OCI-LY7 (cell line): ENCODE data around the gene CMTM4. TPM values are rescaled to one million over a fixed set of nuclear protein-coding genes. Genes with fewer than 3 reads are reported as not detected.

Experiments
- BruUV-seq: library from RNA; stranded (reverse); fragments of 400-500 nt; replicated peaks from 2 replicates; lab custom pipeline; 2021; lab: Mats Ljungman, UMichigan
- CTCF ChIA-PET: fragments of 300-600 bp; sonication (Branson Sonifier 250); formaldehyde crosslinking; loops from one replicate; lab custom pipeline; 2022; ENCODE audit warnings: antibody characterized with exemption; ENCODE audit not compliant: unreplicated experiment; lab: Charles Lee
- POLR2A ChIA-PET: fragments of 300-600 bp; sonication (Branson Sonifier 250); formaldehyde crosslinking; loops from one replicate; lab custom pipeline; 2022; ENCODE audit warnings: antibody characterized with exemption; lab: Charles Lee
- DNase-seq: peaks from one replicate; pipeline ENCODE4 v3.0.0-alpha.2; 2015; ENCODE audit warnings: low spot score
- H2AFZ ChIP-seq: fragments of 200-600 bp; sonication (generic), shearing (Covaris generic); 2 replicates; pipeline ENCODE4 v1.6.1; 2014; ENCODE audit warnings: mild to moderate bottlenecking, antibody characterized with exemption, low read length, moderate library complexity
- H3K27ac ChIP-seq: fragments of 200-600 bp; sonication (generic); 2 replicates; pipeline ENCODE4 v1.5.1; 2014; ENCODE audit warnings: mixed run types, low read depth, mild to moderate bottlenecking, moderate library complexity, low read length, inconsistent platforms; ENCODE audit not compliant: poor library complexity, severe bottlenecking
- H3K36me3 ChIP-seq: fragments of 200-600 bp; sonication (generic); 2 replicates; pipeline ENCODE4 v1.6.1; 2014; ENCODE audit warnings: mild to moderate bottlenecking, antibody characterized with exemption, low read length, moderate library complexity, mixed read lengths; ENCODE audit not compliant: insufficient read depth
- H3K4me1 ChIP-seq: fragments of 200-600 bp; sonication (generic); 2 replicates; pipeline ENCODE4 v1.5.1; 2014; ENCODE audit warnings: mild to moderate bottlenecking, low read length; ENCODE audit not compliant: insufficient read depth, poor library complexity, severe bottlenecking
- H3K4me2 ChIP-seq: fragments of 200-600 bp; sonication (generic); 2 replicates; pipeline ENCODE4 v1.6.1; 2014; ENCODE audit warnings: mild to moderate bottlenecking, low read length
- H3K4me3 ChIP-seq: fragments of 200-600 bp; sonication (generic); 2 replicates; pipeline ENCODE4 v1.5.1; 2014; ENCODE audit warnings: mild to moderate bottlenecking, low read depth, low read length; ENCODE audit not compliant: poor library complexity, severe bottlenecking
- H3K79me2 ChIP-seq: fragments of 200-600 bp; sonication (generic); 2 replicates; pipeline ENCODE4 v1.6.1; 2016; ENCODE audit warnings: low read depth, mild to moderate bottlenecking, low read length, moderate library complexity, mixed read lengths; ENCODE audit not compliant: insufficient read depth
- H3K9me2 ChIP-seq: fragments of 200-600 bp; sonication (generic); 2 replicates; pipeline ENCODE4 v1.6.1; 2016; ENCODE audit warnings: mild to moderate bottlenecking, low read length, mixed read lengths; ENCODE audit not compliant: insufficient read depth
- H3K9me3 ChIP-seq: fragments of 200-600 bp; sonication (generic); 2 replicates; pipeline ENCODE4 v1.6.1; 2014; ENCODE audit warnings: mild to moderate bottlenecking, mixed run types, low read length, mixed read lengths
- H4K20me1 ChIP-seq: fragments of 200-600 bp; sonication (generic); 2 replicates; pipeline ENCODE4 v1.6.1; 2014; ENCODE audit warnings: mild to moderate bottlenecking, antibody characterized with exemption, low read length, moderate library complexity, mixed read lengths; ENCODE audit not compliant: insufficient read depth
- EZH2phosphoT487 ChIP-seq: fragments of 200-600 bp; sonication (generic); IDR thresholded peaks from 2 replicates; pipeline ENCODE4 v1.6.1; 2018; ENCODE audit warnings: low read depth, borderline replicate concordance, mild to moderate bottlenecking, mixed run types, antibody characterized with exemption, low read length, moderate library complexity, mixed read lengths
- intact Hi-C: fragments of 100-400 bp; cut with micrococcal nuclease; formaldehyde crosslinking; loops from one replicate; pipeline ENCODE4 v1.10.0; 2022; ENCODE audit not compliant: unreplicated experiment
- total RNA-seq, 2 experiments: library from RNA; depleted of rRNA in 1 of 2; stranded (reverse); fragments of >200 nt in 1 of 2; shearing (Covaris generic) in 1 of 2; gene quantifications; 2 replicates each; pipeline ENCODE4 v1.2.3, GENCODE V29; 2014 to 2022
- TF ChIP-seq, protein P1 (sequence below): fragments of 200-600 bp; sonication (generic); conservative IDR thresholded peaks from 2 replicates; pipeline ENCODE4 v1.5.1; 2014; ENCODE audit warnings: mild to moderate bottlenecking, antibody characterized with exemption, low read length, moderate library complexity, mixed read lengths

CMTM4 gene
- total RNA-seq, 2 experiments from 2014 or later, result 0.03 to 1.3 TPM

DNA sequence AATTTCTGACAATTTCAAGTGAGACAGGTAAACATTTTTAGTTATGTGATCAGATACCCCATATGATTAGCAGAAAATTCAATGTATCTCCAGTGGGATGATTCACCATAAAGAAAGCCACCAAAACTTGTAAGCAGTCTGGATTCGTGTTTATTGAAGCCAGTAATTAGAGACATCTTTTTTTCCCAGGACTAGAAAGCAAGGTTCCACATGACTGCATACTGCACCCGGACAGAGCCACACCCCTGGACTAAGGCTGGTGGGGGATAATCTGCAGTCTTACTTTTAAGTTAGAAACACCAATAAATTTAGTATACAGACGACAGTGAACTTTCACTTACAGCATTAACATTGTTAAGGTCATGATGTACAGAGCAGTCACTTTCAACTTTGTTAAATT lies 24.2 kb upstream of the CMTM4 start:
- no peaks in the 10 kb centered on the region for H3K79me2 ChIP-seq
- no peaks in the 10 kb centered on the region for H3K9me3 ChIP-seq
- peaks cover 46% of the 10 kb centered on the region for H3K36me3 ChIP-seq
- no peaks in the 10 kb centered on the region for H4K20me1 ChIP-seq
- H3K4me3 ChIP-seq, result no peak overlapping the region
- H3K4me1 ChIP-seq, result no peaks in the 10 kb centered on the region
- no peaks in the 10 kb centered on the region for H3K9me2 ChIP-seq
- DNase-seq, result no peak
- BruUV-seq, result no TSS peak
- no peak overlapping the region for H3K27ac ChIP-seq
- no peak for TF ChIP-seq EZH2phosphoT487
- TF ChIP-seq, protein P1, sequence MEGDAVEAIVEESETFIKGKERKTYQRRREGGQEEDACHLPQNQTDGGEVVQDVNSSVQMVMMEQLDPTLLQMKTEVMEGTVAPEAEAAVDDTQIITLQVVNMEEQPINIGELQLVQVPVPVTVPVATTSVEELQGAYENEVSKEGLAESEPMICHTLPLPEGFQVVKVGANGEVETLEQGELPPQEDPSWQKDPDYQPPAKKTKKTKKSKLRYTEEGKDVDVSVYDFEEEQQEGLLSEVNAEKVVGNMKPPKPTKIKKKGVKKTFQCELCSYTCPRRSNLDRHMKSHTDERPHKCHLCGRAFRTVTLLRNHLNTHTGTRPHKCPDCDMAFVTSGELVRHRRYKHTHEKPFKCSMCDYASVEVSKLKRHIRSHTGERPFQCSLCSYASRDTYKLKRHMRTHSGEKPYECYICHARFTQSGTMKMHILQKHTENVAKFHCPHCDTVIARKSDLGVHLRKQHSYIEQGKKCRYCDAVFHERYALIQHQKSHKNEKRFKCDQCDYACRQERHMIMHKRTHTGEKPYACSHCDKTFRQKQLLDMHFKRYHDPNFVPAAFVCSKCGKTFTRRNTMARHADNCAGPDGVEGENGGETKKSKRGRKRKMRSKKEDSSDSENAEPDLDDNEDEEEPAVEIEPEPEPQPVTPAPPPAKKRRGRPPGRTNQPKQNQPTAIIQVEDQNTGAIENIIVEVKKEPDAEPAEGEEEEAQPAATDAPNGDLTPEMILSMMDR, result no peak
- intact Hi-C loops, result loop anchor here (10.0 kb wide), 1 partner anchor 316 kb away; no protein-coding TSS in a partner anchor
- no peak overlapping the region for H3K4me2 ChIP-seq
- H2AFZ ChIP-seq, result no peak overlapping the region
- ChIA-PET POLR2A (interaction anchor here (0.5 kb wide), 1 partner anchor 27 kb away, joined by 5 read pairs; no protein-coding TSS in a partner anchor), CTCF (no interaction called here)

DNA sequence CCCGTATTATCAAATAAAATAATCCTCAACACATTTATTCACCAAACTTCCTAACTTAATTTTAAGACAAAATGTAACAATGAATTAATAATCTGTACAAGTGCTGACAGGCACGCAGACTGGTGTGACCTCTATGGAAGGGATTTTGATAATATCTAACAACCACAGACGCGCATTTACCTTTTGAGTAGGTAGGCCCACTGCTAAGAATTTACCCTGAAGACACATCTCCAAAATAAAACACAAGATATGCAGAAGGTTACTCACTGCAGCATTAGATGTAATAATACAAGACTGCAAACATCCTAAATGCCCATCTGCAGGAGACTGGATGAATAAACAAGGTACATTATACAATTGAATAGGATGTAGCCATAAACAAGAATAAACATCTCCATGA lies 22.7 kb upstream of the CMTM4 start:
- DNase-seq, result no peak
- H3K9me3 ChIP-seq, result no peaks in the 10 kb centered on the region
- H3K4me2 ChIP-seq, result no peak overlapping the region
- H4K20me1 ChIP-seq, result no peaks in the 10 kb centered on the region
- no TSS peak for BruUV-seq
- H3K9me2 ChIP-seq, result no peaks in the 10 kb centered on the region
- TF ChIP-seq, protein P1, result no peak
- TF ChIP-seq EZH2phosphoT487, result no peak
- no peak overlapping the region for H3K4me3 ChIP-seq
- CTCF ChIA-PET, result no interaction called here
- POLR2A ChIA-PET, result no interaction called here
- H3K27ac ChIP-seq, result no peak overlapping the region
- intact Hi-C loops, result no loop called here
- no peaks in the 10 kb centered on the region for H3K4me1 ChIP-seq
- H3K36me3 ChIP-seq, result peaks cover 31% of the 10 kb centered on the region
- H2AFZ ChIP-seq, result no peak overlapping the region
- no peaks in the 10 kb centered on the region for H3K79me2 ChIP-seq

DNA sequence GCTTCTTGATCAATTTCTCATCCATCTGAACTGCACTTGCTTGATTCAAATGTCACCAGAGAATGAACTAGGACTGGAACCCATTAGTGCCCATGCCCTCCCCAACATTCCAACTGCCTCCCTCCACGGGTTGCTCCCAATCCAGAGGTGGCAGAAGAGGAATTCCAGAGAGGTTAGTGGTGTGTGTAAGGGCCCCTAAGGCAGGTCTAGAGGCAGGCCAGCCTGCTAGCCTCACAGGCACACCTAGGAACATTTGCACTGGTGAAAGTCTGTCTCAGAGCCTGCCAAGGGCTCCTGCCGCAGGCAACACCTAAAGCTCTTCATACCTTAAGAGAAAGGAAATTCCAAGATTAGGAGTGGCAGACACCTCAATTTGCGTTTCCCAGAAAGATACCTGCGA lies 21.2 kb upstream of the CMTM4 start:
- no peaks in the 10 kb centered on the region for H3K79me2 ChIP-seq
- H2AFZ ChIP-seq, result no peak overlapping the region
- DNase-seq, result no peak
- no TSS peak for BruUV-seq
- H3K4me2 ChIP-seq, result no peak overlapping the region
- no peaks in the 10 kb centered on the region for H4K20me1 ChIP-seq
- H3K4me3 ChIP-seq, result no peak overlapping the region
- H3K27ac ChIP-seq, result no peak overlapping the region
- ChIA-PET POLR2A (no interaction called here), CTCF (no interaction called here)
- H3K9me2 ChIP-seq, result no peaks in the 10 kb centered on the region
- intact Hi-C loops, result no loop called here
- no peaks in the 10 kb centered on the region for H3K9me3 ChIP-seq
- peaks cover 16% of the 10 kb centered on the region for H3K36me3 ChIP-seq
- H3K4me1 ChIP-seq, result no peaks in the 10 kb centered on the region
- no peak for TF ChIP-seq EZH2phosphoT487
- TF ChIP-seq, protein P1, result no peak
